T47D (cell line): ENCODE data around the gene WIPF3.

ENCODE experiments used
- DNase-seq, 2 experiments: peaks; one replicate each; pipeline versions ENCODE4 v3.0.0 to v3.0.0-alpha.2; 2011 to 2012; ENCODE audit warnings: low read depth in 1 of 2, low spot score in 1 of 2
- JUND ChIP-seq: IDR thresholded peaks from 2 replicates; pipeline ENCODE4 v1.6.1; 2012; ENCODE audit warnings: low read depth
- in situ Hi-C: cut with HindIII; loops from 2 replicates; pipeline ENCODE4 v1.10.0; 2016; ENCODE audit warnings: low sequenced_read_pairs, low pct_unique_long_range_greater_than_20kb

Gene WIPF3

DNA sequence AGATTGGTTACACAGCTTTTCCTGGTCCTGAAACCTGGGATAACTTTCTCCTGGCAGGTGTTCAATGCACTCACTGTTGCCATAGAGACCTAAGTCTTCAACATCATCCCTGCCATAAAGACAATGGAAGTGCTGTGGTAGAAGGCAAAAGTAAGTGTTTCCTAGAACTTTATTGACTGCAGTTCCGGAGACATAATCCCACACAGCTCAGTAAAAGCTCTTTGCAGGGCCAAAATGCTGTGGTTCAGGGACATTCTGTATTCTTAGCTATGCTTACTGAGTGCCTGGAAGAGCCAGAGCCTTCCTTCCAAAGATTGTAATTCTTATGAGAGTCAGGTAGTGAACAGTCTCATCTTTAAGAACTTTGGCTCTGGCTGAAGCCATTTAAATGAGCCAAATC lies 5.3 kb downstream of the WIPF3 start:
- in situ Hi-C loops, result no loop called here
- no peak for TF ChIP-seq JUND
- DNase-seq, result no peak

DNA sequence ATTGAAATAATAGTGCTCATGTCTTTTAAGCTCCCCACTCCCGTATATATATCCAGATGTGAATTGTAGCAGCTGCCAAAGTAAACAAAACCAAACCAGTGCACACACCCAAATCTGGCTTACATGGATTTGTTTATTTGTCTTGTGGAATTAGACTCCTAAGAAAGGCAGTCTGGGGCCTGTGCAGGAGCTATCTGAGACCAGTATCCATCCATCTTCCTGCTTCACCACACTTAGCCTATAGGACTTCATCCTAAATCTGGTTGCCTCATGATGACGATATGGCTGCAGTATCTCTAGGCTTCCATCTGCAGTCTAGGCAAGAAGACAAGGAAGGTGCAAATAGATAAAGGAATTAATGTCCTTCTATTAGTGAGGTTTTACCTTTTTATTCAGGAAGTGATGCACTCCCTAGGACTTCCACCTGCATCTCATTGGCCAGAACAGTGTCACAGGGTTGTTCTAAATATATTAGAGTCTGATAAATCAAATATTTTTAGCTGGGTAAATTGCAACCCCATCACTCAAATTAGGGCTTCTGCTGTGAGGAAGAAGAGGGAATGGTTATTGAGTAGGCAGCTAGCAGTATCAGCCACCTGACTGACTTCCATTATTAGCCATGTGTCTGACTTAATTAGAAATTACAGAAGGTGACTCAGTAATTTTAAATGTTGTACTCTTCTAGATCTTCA lies 6.0 kb downstream of the WIPF3 start:
- in situ Hi-C loops, result no loop called here
- no peak for DNase-seq
- no peak for TF ChIP-seq JUND

DNA sequence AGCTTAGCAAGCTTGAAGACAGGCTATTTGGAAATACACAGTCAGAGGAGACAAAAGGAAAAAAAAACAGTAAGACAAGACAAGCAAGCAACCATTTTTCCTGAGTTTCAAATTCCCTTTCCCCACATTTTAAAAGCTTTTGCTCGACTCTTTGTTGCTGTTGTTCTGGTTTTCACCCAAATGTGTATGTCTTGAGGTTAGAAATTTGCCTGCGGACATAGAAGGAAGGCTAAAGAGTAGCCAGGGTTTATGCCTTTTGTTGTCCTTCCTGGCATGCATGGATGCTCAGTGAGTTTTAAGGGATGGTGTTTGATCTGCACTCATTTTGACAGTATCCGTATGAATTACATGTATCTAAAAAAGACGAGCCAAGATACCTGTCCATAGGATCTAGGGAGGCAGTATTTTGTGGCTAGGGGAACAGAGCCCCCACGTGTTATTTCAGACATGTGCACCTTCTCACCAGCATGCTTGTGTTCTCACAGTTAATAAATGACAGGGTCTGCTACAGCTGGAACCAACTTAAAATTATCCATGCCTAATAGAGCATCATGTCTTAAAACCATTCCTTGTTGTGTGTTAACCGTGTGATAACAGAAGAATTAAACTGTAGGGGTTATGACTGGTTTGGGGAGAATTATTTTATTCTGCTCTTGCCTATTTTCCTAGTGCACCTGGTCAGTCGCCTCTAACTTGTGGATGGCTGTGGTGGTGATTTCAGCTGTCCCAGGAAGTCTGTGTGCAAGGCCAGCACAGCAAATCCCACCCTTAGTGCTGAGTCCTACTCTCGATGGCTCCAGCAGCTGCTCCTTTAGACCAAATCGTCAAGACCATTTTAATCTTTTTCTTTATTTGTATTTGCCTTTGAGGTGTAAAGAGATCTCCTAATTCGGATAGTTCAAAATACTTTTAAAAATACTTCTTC lies 9.1 kb downstream of the WIPF3 start:
- TF ChIP-seq JUND, result no peak
- in situ Hi-C loops, result no loop called here
- DNase-seq, result no peak

DNA sequence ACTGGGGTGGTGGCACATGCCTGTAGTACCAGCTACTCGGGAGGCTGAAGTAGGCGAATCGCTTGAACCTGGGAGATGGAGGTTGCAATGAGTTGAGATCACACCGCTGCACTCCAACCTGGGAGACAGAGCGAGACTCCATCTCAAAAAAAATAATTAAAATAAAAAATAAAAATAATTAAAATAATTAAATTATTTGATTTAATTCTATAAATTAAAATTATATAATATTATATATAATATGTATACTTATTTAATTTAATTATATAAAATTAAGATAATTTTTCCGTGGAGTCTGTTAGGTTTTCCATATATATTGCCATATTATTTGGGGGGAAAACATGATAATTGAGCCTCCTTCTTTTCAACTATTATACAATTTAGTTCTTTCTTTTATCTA lies 12.0 kb downstream of the WIPF3 start:
- no peak for DNase-seq
- in situ Hi-C loops, result no loop called here
- no peak for TF ChIP-seq JUND

DNA sequence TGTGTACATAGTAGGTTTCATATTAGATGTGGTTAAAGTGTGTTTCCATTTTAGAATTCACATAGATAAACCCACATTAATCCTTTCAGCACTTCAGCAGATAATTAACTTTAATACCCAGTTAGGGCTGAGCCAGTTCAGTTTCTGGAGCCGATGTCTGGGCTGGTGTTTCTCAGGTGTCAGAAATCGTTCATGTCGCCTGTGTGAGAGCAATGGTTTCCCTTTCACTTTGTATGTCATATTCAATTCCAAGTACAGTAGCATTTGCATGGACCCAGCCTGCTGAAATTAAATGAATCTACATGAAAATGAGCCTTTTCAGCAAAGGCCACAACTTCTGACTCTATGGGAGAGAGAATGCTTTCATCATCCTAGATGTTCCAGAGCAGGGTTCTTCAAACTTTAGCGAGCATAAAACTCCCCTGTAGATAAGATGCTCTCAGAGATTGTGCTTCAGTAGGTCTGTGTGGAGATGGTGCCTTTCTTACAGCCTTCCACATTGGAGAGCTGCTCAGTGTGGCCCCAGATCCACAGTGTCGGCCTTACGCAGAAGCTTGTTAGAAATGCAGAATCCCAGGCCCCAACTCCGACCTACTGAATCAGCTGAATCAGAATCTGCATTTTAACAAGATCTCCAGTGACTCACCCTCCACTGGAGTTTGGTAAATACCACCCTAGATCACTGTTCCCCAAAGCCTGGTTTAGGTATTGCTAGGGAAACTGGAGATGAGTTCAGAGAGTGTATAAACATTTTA lies 19.6 kb downstream of the WIPF3 start:
- DNase-seq, result no peak
- in situ Hi-C loops, result no loop called here

DNA sequence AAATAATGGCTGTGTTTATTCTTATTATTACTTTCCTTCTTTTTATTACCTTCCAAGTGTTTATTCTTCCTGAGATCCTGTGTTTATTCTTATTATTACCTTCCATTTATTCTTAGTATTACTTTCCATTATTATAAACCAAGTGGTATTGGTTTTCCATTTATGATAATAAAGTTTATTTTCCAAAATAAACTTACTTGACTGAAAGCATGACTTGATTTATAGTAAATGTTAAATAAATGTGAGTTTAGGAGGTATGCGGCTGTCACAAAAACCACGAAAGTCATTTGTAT lies 20.2 kb downstream of the WIPF3 start:
- TF ChIP-seq JUND, result no peak
- in situ Hi-C loops, result no loop called here
- no peak for DNase-seq

More for the DNA sequence above, 19.6 kb downstream of the WIPF3 start:
- no peak for TF ChIP-seq JUND

DNA sequence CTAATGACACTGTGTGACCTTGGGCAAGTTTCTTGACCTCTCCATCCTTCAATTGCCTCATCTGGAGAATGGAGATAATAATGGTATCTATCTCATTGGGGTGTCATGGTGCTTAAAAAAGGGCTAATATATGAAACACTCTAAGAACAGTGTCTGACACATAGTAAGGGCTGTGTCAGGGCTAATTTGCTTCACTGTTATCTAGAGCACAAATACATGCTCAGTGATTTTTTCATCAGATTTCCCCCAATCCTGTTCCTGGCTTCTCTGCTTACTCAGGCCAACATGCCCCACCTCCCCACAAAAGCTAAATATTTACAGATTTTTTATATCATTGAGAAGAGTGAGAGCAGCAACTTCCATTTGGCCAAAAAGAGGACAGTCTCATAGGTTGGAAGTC lies 20.6 kb downstream of the WIPF3 start:
- in situ Hi-C loops, result no loop called here
- no peak for TF ChIP-seq JUND
- DNase-seq, result no peak

DNA sequence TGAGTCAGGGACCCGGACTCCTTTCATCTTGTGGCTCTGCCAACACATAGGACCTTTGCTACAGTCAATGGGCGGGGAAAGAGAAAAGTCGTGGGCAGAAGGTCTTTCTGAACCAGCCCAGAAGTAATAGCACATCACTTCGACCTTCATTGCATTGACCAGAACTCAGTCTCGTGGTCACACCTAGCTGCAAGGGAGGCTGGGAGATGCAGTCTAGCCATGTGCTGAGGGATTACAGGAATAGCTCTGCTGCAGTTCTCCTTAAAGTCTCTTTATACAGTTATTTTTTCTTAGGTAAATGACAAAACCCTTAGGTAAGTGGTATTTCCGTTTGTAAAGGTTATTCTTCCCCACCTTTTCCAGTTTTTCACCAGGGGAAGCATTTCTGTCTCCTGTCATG lies 25.4 kb downstream of the WIPF3 start:
- TF ChIP-seq JUND, result no peak
- DNase-seq, result no peak
- in situ Hi-C loops, result no loop called here

DNA sequence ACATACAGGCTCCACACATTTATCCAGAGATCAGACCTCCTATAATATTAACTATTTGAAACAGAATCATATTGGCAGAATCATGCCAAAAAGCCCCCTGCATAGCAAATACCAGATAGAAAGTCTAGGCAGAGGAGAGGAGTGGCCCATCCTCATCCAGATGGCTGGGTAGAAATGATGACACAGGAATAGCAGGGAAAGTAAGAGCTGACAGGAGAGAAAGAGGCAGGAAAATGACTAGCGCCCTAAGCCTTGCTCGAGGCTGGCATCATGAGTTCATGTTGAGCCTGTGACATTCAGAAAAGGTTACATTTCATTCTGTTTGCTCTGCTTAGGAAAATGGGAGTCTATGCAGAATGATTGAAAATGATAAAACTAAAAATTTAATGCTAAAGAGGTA lies 27.6 kb downstream of the WIPF3 start:
- in situ Hi-C loops, result no loop called here
- no peak for TF ChIP-seq JUND
- no peak for DNase-seq

DNA sequence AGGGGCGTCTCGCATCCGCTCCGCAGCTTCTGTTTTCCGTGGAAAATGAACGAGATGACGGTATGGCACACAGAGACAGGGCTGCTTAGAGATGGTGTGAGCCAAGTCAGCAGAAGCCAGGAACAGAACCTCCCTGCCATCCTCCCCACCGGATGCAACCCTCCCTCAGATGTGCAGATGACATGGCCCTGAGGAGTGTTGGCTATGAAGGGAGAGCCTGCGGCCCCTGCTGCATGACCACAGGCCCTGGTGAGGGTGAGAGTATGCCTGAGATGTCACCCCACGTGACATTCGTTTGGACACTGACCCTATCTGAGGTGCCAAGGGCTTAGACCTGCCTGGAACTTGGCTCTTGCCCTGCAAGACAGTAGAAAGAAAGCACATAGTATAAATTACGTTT lies 29.4 kb downstream of the WIPF3 start:
- no peak for DNase-seq
- no peak for TF ChIP-seq JUND
- in situ Hi-C loops, result no loop called here

DNA sequence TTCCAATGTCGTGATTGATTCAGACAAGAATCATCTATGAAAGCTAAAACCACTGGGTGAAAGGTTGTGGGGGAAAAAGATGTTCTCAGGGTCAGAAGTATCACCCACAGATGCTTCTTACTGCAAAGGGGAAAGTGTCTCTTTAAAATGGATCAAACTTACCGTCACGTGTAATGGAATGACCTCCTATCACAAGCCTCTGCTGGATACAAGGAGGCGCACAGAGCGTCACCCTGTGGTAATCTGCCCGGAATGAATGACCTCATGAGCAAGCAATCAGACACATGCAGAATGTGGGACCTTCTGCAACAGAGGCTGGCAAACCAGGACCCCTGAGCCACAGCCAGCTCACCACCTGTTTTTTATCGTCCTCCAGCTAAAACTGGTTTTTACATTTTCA lies 33.0 kb downstream of the WIPF3 start:
- peak in 1 of 2 experiments; percentile 23 for DNase-seq
- TF ChIP-seq JUND, result no peak
- in situ Hi-C loops, result no loop called here

DNA sequence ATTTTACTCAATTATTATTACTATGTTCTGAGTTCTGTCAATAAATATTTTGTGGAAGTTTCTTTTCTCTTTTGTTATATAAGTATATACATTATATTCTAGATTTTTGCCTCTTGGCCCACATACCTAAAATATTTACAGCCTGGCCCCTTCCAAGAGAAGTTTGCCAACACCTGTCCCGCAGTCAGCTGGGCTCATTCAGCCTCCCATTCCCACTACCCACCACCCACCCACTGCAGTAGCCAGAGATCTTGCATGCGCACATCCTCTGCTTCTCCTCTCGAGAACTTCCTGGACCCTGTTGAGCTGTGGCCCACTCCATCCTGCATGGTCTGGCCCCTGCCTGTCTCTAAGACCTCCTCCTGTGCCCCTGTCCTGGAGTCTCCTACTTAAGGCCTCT lies 33.6 kb downstream of the WIPF3 start:
- no peak for DNase-seq
- in situ Hi-C loops, result no loop called here
- no peak for TF ChIP-seq JUND

DNA sequence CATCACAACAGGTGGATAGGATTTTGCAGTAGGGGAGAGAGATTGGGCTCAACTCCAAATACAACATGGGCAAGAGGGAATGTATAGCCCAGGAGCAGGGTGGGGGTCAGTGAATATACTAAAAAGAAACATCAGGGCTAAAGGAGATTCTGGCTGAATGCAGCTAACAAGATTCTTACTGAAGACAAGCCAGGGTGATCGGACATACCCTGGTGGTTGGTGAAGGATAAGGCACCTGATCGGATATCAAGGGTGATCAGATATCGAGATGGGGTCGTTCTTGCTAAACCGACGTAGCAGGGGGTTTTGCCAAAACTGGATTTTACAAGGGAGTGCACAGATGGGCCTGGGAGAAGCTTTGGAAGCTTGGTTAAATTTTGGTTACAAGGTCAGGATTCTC lies 34.4 kb downstream of the WIPF3 start:
- in situ Hi-C loops, result no loop called here
- TF ChIP-seq JUND, result no peak
- no peak for DNase-seq
